ENCODE data around the gene SOX12. TPM values are rescaled to one million over a fixed set of nuclear protein-coding genes. Genes with fewer than 3 reads are reported as not detected.

Gene SOX12
- total RNA-seq, 1 donor from 2014 or later = 12.3 TPM

DNA sequence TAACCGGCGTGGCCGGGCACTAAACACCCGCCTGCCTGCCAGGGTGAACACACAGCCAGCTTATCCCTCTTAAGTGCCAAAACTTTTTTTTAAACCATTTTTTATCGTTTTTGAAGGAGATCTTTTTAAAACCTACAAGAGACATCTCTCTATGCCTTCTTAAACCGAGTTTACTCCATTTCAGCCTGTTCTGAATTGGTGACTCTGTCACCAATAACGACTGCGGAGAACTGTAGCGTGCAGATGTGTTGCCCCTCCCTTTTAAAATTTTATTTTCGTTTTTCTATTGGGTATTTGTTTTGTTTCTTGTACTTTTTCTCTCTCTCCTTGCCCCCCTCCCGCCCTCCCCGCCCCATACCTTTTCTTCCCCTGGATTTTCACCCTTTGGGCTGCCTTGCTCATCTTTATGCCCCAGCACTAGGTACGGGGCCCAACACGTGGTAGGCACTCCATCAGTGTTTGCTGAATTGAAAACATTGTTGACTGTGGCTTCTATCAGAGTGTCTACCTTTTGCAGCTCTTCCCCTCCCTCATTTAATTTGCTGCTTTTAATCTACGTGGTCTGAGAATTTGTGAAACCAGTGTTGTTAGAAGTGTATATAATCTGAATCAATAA is 26.5 kb upstream of the SOX12 start:
- Histone ChIP-seq H3K27ac (replicated peaks) (peak overlapping the region; percentile 99), H3K9me3 (replicated peaks) (no peaks in the 10 kb centered on the region), H3K4me3 (peak overlapping the region; percentile 97), H3K4me1 (peaks cover 66% of the 10 kb centered on the region), H3K36me3 (peaks cover 4% of the 10 kb centered on the region), H3K27me3 (ENCODE audit: low read depth) (no peaks in the 10 kb centered on the region)
- TF ChIP-seq, protein P1, sequence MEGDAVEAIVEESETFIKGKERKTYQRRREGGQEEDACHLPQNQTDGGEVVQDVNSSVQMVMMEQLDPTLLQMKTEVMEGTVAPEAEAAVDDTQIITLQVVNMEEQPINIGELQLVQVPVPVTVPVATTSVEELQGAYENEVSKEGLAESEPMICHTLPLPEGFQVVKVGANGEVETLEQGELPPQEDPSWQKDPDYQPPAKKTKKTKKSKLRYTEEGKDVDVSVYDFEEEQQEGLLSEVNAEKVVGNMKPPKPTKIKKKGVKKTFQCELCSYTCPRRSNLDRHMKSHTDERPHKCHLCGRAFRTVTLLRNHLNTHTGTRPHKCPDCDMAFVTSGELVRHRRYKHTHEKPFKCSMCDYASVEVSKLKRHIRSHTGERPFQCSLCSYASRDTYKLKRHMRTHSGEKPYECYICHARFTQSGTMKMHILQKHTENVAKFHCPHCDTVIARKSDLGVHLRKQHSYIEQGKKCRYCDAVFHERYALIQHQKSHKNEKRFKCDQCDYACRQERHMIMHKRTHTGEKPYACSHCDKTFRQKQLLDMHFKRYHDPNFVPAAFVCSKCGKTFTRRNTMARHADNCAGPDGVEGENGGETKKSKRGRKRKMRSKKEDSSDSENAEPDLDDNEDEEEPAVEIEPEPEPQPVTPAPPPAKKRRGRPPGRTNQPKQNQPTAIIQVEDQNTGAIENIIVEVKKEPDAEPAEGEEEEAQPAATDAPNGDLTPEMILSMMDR (IDR thresholded peaks at IDR 0.05; ENCODE audit: borderline replicate concordance) = no peak
- DNase-seq = no peak
- intact Hi-C loops (cut with micrococcal nuclease) = no loop called here

DNA sequence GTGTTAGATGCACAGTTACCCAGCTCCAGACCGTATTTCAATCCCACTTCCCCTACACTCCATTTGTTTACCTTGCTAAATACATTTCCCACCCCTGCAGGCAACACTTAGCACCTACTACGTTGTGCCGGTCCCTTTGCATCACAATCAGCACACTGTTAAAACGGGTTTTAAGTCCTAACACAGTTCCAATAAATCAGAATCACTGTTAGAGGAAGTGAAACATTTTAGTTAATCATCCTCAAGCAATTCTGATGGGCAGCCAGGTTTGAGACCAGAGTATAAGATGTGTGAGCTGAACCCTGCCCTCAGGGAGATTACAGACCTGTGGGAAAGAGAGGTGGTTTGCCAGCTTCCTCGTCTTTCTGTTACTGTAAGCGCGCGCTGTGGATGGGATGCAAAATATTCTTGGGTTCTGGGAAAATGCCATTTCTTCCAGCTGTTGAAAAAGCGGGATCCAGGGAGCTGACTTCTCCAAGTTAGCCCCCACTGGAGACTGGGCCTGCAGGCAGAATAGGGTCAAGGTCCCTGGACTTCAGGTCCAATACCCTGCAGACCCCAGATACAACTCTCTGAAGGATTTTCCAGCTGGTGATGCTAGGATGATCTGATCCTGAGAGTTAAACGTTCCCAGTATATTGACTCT is 24.9 kb upstream of the SOX12 start:
- Histone ChIP-seq H3K27me3 (ENCODE audit: low read depth) (no peaks in the 10 kb centered on the region), H3K27ac (replicated peaks) (peak overlapping the region; percentile 57)
- TF ChIP-seq, protein P1 (IDR thresholded peaks at IDR 0.05; ENCODE audit: borderline replicate concordance) = no peak

DNA sequence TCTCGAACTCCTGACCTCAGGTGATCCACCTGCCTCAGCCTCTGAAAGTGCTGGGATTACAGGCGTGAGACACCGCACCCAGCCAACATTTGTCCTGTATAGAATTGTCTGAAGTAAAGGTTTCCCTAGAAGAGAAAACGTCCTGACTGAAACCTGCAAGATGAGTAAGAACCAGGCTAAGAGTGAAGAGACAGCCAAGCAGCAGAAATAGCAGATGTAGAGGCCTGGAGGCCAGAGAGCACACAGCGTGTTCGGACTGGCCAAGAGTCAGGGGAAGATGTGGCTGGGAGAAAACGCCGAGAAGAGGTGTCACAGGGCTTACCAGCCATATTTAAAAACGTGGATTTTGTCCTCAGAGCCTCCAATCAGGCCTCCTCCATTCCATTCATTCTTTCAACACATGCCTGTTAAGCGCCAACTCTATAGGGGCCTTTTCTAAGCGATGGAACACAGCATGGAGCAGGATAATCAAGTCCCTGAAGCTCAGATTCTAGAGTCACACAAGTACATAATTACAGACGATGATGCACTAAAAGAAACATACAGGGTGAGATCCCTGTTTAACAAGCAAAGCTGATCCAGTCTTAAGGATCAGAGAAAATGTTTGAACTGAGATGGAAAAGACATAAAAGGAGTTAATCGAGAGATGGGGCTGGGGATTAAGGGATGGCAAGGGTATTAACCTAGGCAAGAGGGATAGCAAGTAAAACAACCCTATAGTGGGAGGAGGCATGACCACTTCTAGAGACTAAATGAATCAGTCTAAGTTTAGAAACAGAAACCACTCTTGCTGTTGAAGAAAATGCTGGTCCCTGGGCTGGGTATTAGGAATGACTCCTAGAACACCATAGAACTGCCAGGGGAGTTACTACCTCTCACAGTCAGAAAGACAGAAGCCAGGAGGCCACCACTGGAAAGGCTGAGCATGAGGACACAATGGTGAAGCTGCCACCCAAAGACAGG is 23.2 kb upstream of the SOX12 start:
- intact Hi-C loops (cut with micrococcal nuclease) = no loop called here
- TF ChIP-seq, protein P1 (IDR thresholded peaks at IDR 0.05; ENCODE audit: borderline replicate concordance) = no peak
- peaks cover 57% of the 10 kb centered on the region for H3K4me1 ChIP-seq
- no peaks in the 10 kb centered on the region for H3K9me3 ChIP-seq (replicated peaks)
- peaks cover 4% of the 10 kb centered on the region for H3K36me3 ChIP-seq
- no peak for DNase-seq
- peak overlapping the region; percentile 57 for H3K27ac ChIP-seq (replicated peaks)
- H3K27me3 ChIP-seq (ENCODE audit: low read depth) = no peaks in the 10 kb centered on the region
- no peak overlapping the region for H3K4me3 ChIP-seq

More for the DNA sequence above, 24.9 kb upstream of the SOX12 start:
- intact Hi-C loops (cut with micrococcal nuclease) = no loop called here
- Histone ChIP-seq H3K4me1 (peaks cover 66% of the 10 kb centered on the region), H3K4me3 (peak overlapping the region; percentile 97), H3K36me3 (peaks cover 4% of the 10 kb centered on the region), H3K9me3 (replicated peaks) (no peaks in the 10 kb centered on the region)
- DNase-seq = no peak

DNA sequence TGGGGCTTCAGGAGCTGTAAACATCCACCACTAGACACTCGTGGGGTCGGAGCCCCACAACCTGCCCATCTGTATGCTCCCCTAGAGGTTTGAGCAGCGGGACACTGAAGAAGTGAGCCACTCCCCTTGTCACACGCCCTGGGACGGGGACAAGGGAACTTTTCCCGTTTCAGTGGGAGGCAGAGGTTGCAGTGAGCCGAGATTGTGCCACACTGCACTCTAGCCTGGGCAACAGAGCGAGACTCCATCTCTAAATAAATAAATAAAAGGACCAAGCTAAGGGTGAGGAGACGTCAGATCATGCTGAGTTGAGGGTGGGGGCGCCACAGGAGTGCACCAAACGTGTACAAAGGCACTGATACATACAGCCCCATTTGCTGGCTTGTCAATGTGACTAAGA is 19.6 kb upstream of the SOX12 start:
- intact Hi-C loops (cut with micrococcal nuclease) = no loop called here
- no peaks in the 10 kb centered on the region for H3K27me3 ChIP-seq (ENCODE audit: low read depth)
- H3K36me3 ChIP-seq = no peaks in the 10 kb centered on the region
- H3K9me3 ChIP-seq (replicated peaks) = no peaks in the 10 kb centered on the region
- DNase-seq = no peak
- no peak overlapping the region for H3K27ac ChIP-seq (replicated peaks)
- no peak overlapping the region for H3K4me3 ChIP-seq
- TF ChIP-seq, protein P1 (IDR thresholded peaks at IDR 0.05; ENCODE audit: borderline replicate concordance) = no peak
- H3K4me1 ChIP-seq = peaks cover 39% of the 10 kb centered on the region

DNA sequence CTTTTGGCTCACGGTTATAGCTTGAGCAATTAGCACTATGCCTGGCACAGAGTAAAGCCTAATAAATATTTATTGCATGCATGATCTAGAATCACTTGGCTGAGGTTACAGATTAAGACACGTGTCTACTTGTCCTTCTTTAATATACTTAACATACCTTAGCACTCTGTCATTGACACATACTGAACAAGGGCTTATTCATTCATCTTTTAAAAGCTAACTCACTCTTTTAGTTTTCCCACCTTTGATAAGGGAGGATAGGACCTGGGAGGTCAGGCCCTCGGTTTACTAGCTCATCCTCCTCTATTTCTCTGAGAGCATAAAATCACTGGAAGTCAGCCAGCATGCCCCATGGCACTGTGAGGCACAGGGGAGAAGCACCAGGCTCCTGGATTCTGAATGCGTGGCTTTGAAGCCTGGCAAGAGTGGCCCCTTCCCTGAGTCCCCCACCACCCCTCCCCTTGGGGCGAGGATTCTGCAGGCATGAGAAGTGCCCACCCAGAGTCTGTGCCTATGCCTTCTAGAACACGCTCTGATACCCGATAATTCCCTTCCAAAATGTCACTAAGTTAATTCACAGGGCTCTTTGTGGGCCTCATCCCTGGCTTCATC is 16.8 kb upstream of the SOX12 start:
- no peaks in the 10 kb centered on the region for H3K27me3 ChIP-seq (ENCODE audit: low read depth)
- H3K4me3 ChIP-seq = no peak overlapping the region
- no peaks in the 10 kb centered on the region for H3K9me3 ChIP-seq (replicated peaks)
- TF ChIP-seq, protein P1 (IDR thresholded peaks at IDR 0.05; ENCODE audit: borderline replicate concordance) = no peak
- intact Hi-C loops (cut with micrococcal nuclease) = no loop called here
- peak overlapping the region; percentile 84 for H3K27ac ChIP-seq (replicated peaks)
- no peaks in the 10 kb centered on the region for H3K36me3 ChIP-seq
- DNase-seq = no peak
- H3K4me1 ChIP-seq = peaks cover 20% of the 10 kb centered on the region
